SU-DHL-6 (cell line): Measurements from ENCODE around the gene FOXA2.

Experiments used
- H2AFZ ChIP-seq: fragments of 200-600 bp; sonication (generic); 2 replicates; pipeline ENCODE4 v1.6.1; 2014; ENCODE audit warnings: low read depth, mild to moderate bottlenecking, moderate library complexity, mixed read lengths, antibody characterized with exemption, low read length; ENCODE audit not compliant: severe bottlenecking
- H3F3A ChIP-seq: fragments of 200-600 bp; shearing (Covaris generic); 2 replicates; pipeline ENCODE4 v1.6.0; 2016; ENCODE audit warnings: antibody characterized with exemption, mild to moderate bottlenecking; ENCODE audit not compliant: insufficient read depth
- H3K27ac ChIP-seq: fragments of 200-600 bp; sonication (generic); 2 replicates; pipeline ENCODE4 v1.5.1; 2016; ENCODE audit warnings: low read depth, mild to moderate bottlenecking, low read length, moderate library complexity, mixed read lengths
- H3K27me3 ChIP-seq: fragments of 200-600 bp; sonication (generic), shearing (Covaris generic); 2 replicates; pipeline ENCODE4 v1.6.0; 2014; ENCODE audit warnings: mild to moderate bottlenecking, low read length
- H3K36me3 ChIP-seq: fragments of 200-600 bp; sonication (generic); 2 replicates; pipeline ENCODE4 v1.6.1; 2014; ENCODE audit warnings: mild to moderate bottlenecking, low read length, mixed read lengths
- H3K4me2 ChIP-seq: fragments of 300-600, 200-600 bp; shearing (Covaris generic), sonication (generic); 2 replicates; pipeline ENCODE4 v1.6.0; 2014; ENCODE audit warnings: low read length, low read depth, mild to moderate bottlenecking; ENCODE audit not compliant: poor library complexity, severe bottlenecking
- H3K4me3 ChIP-seq: fragments of 200-600 bp; sonication (generic); 2 replicates; pipeline ENCODE4 v1.5.1; 2014; ENCODE audit warnings: antibody characterized with exemption, low read length, mild to moderate bottlenecking, mixed read lengths; ENCODE audit not compliant: insufficient read depth, poor library complexity, severe bottlenecking
- H3K79me2 ChIP-seq: fragments of 200-600 bp; sonication (generic); 2 replicates; pipeline ENCODE4 v1.6.1; 2014; ENCODE audit warnings: mild to moderate bottlenecking, low read length, moderate library complexity; ENCODE audit not compliant: insufficient read depth
- H3K9ac ChIP-seq: fragments of 200-600 bp; sonication (generic); 2 replicates; pipeline ENCODE4 v1.7.0; 2014; ENCODE audit warnings: mild to moderate bottlenecking, low read length
- H3K9me2 ChIP-seq: fragments of 200-600 bp; sonication (generic); replicated peaks from 2 replicates; pipeline ENCODE4 v1.6.1; 2014; ENCODE audit warnings: low read length; ENCODE audit not compliant: insufficient read depth
- H3K9me3 ChIP-seq: fragments of 200-600 bp; sonication (generic); 2 replicates; pipeline ENCODE4 v1.6.1; 2014; ENCODE audit warnings: low read length, mixed read lengths; ENCODE audit not compliant: insufficient read depth
- H4K20me1 ChIP-seq: fragments of 200-600 bp; sonication (generic); 2 replicates; pipeline ENCODE4 v1.6.1; 2014; ENCODE audit warnings: low read depth, mild to moderate bottlenecking, antibody characterized with exemption, low read length, moderate library complexity, mixed read lengths
- CTCF ChIP-seq: fragments of 200-600 bp; sonication (generic); IDR thresholded peaks from one replicate; pipeline ENCODE4 v1.5.1; 2017; ENCODE audit warnings: antibody characterized with exemption, mild to moderate bottlenecking, low read length, moderate library complexity; ENCODE audit not compliant: insufficient read depth, poor library complexity, severe bottlenecking
- EZH2phosphoT487 ChIP-seq: fragments of 200-600 bp; sonication (generic), shearing (Covaris generic); conservative IDR thresholded peaks from 2 replicates; pipeline ENCODE4 v1.6.1; 2018; ENCODE audit warnings: mild to moderate bottlenecking, antibody characterized with exemption, low read length, moderate library complexity, mixed read lengths

The FOXA2 gene

DNA sequence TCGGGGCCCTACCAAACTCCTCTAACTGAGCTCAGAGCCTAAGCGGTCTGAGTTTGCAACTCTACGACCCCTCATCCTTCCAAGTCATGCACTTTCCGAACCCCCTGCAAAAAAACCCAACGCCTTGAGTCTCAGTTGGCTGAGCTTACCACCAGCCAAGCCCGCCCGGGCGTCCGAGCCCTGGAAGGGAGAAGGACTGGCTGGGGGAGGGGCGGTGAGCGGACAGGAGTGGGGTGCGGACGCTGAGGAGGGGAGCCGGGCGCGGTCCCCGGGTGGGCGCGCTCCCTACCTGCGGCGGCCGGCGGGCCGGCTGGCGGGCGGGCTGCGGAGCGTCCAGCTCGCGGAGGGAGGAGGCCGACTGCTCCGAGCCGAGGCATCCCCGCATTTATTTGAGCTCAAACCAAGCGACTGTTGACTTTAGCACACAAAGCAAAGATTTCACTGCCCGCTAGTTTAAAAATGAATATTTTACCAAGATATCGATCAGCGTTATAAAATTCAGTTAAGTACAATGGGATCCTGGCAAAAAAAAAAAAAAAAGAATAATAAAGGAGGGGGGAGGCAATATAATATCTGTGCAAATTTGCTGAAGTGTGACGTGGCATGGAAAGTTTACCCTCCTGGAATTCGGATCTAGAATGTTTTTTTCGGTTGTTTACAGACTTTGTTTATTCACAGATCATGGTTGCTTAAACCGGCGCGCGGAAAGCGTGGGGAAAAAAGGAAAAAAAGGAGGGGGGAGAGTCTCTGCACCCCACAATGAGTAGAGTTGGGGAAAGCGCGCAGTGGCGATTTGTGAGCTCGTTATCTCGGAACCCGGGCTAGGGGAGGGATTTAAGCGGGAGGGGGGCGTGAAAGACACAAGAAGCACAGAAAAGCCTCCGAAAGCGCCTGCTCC, 5.9 kb downstream of the FOXA2 start:
- Histone ChIP-seq H3K36me3 (no peaks in the 10 kb centered on the region), H2AFZ (no peak overlapping the region), H3K9me2 (no peaks in the 10 kb centered on the region), H3K9me3 (no peaks in the 10 kb centered on the region), H4K20me1 (no peaks in the 10 kb centered on the region), H3K9ac (no peak overlapping the region), H3F3A (no peaks in the 10 kb centered on the region), H3K4me2 (no peak overlapping the region), H3K27me3 (no peaks in the 10 kb centered on the region), H3K79me2 (no peaks in the 10 kb centered on the region), H3K27ac (no peak overlapping the region), H3K4me3 (no peak overlapping the region)
- TF ChIP-seq CTCF, result no peak
- TF ChIP-seq EZH2phosphoT487, result no peak

DNA sequence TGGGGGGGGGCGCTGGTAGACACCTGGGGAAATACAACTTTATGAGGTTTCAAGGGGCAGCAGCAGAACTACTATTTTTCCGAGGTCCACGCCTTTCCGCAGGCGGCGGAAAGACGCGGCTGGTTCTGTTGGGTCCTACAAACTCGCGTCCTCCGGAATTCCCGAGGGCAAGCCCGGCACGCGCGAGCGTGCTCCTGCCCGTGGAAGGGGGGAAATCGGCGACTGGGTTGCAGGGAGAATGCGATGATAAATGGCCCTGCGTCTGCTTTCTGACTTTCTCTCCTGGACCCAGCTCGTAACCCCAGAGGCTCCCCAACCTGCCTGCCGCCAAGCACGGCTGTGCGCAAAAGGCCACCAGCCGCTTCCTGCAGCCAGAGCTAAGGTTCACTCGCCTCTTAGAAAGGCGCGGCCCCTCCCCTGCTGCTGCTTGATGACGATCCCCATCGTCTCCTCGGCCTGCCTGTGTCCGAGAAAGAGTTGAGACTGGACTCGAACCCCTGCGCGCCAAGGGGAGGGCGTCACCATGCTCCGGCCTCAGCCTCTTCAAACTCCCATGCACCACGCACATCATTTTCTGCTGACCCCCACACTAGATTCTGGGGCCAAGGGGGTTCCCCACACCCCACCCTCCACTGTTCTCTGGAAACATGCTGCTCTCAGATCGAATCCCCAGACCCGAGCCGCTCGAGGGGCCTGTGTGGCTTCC, 6.7 kb downstream of the FOXA2 start:
- no peaks in the 10 kb centered on the region for H3K27me3 ChIP-seq
- no peaks in the 10 kb centered on the region for H3K9me2 ChIP-seq
- H3F3A ChIP-seq, result no peaks in the 10 kb centered on the region
- no peaks in the 10 kb centered on the region for H4K20me1 ChIP-seq
- no peaks in the 10 kb centered on the region for H3K36me3 ChIP-seq
- no peaks in the 10 kb centered on the region for H3K79me2 ChIP-seq
- no peak overlapping the region for H3K4me2 ChIP-seq
- H2AFZ ChIP-seq, result no peak overlapping the region
- H3K9me3 ChIP-seq, result no peaks in the 10 kb centered on the region
- TF ChIP-seq CTCF, result no peak
- TF ChIP-seq EZH2phosphoT487, result no peak
- H3K27ac ChIP-seq, result no peak overlapping the region
- H3K9ac ChIP-seq, result no peak overlapping the region
- no peak overlapping the region for H3K4me3 ChIP-seq

DNA sequence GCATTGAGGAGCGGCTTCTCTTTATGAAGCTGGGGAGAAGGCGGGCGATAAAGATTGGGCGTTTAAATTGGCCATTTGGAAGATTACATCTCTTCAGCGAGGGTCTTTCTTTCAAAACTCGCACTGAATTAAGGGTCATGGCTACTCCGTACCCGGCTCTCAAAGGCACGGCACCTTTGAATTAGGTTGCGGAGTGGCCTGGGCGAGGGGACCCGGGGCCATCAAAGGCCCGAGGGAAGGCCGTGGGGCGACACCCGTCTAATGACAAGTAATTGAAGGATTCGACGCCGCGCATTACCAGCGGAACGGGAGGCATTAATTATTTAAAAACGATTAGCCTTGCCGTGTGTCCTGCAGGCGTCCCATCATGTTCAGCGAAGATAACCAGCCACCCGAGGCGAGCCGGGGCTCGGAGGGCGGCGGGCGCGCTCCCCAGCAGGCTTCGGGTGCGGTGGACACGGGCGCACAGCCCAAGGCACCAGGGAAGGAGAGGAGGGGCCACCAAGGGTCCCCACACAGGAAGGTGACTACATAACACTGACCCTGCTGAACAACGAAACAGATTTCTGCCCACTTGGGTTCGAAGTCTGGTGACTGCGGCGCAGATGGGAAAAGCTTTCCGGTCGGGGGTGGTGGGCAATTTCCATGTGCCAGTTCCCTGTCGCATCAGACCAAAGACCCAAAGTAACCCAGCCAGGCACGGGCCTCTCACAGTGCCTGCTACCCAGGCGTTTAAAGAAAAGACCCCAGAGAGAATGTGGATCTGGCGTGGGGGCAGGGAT, 7.4 kb downstream of the FOXA2 start:
- Histone ChIP-seq H3K9me2 (no peaks in the 10 kb centered on the region), H4K20me1 (no peaks in the 10 kb centered on the region), H2AFZ (no peak overlapping the region), H3K9ac (no peak overlapping the region), H3K4me3 (no peak overlapping the region), H3K79me2 (no peaks in the 10 kb centered on the region), H3K9me3 (no peaks in the 10 kb centered on the region), H3K27me3 (no peaks in the 10 kb centered on the region), H3F3A (no peaks in the 10 kb centered on the region), H3K4me2 (no peak overlapping the region), H3K27ac (no peak overlapping the region), H3K36me3 (no peaks in the 10 kb centered on the region)
- no peak for TF ChIP-seq EZH2phosphoT487
- no peak for TF ChIP-seq CTCF
